CD4-positive, alpha-beta T cell treated with Interleukin-4 for 1 hour (primary cell): ENCODE data around the gene HIPK4.

Experiments
- DNase-seq, 2 donors: peaks; one replicate each; pipeline ENCODE4 v3.0.0-alpha.2; 2020 to 2022

Gene HIPK4

GRCh38 chr19:40365613-40366401 is 24.2 kb downstream of the HIPK4 start:
- peak; percentile 40 to 54 for DNase-seq

GRCh38 chr19:40365010-40365409 is 25.0 kb downstream of the HIPK4 start:
- DNase-seq = no peak

- peak in 1 of 2 donors; percentile 8 for DNase-seq
These were observed 26.9 kb downstream of the HIPK4 start for GRCh38 chr19:40363069-40363468.

- DNase-seq = no peak
These were observed 27.8 kb downstream of the HIPK4 start for GRCh38 chr19:40362160-40362559.

- DNase-seq = peak in 1 of 2 donors; percentile 18
These were observed 29.2 kb downstream of the HIPK4 start for GRCh38 chr19:40360708-40361241.

- no peak for DNase-seq
These were observed 29.8 kb downstream of the HIPK4 start for GRCh38 chr19:40360020-40360707.

GRCh38 chr19:40358773-40359172 is 31.2 kb downstream of the HIPK4 start:
- peak; percentile 9 to 60 for DNase-seq

GRCh38 chr19:40357640-40358039 is 32.3 kb downstream of the HIPK4 start:
- no peak for DNase-seq

GRCh38 chr19:40356681-40357595 is 33.0 kb downstream of the HIPK4 start:
- no peak for DNase-seq

GRCh38 chr19:40355975-40356680 is 33.9 kb downstream of the HIPK4 start:
- DNase-seq = no peak

GRCh38 chr19:40348961-40349507 is 40.9 kb downstream of the HIPK4 start:
- DNase-seq = peak in 1 of 2 donors; percentile 26

GRCh38 chr19:40348125-40348913 is 41.7 kb downstream of the HIPK4 start, which contains the start of the genes C19orf47 and PLD3:
C19orf47 (minus strand) TSS chr19:40348397; CDS start chr19:40341857, 6,540 bp downstream.
PLD3 (plus strand) TSS chr19:40348695; CDS start chr19:40366484, 17,789 bp downstream.
- DNase-seq = peak; percentile 99 to 100

- DNase-seq = no peak
These were observed 45.6 kb downstream of the HIPK4 start for GRCh38 chr19:40344422-40344821.

GRCh38 chr19:40342644-40343311 is 47.2 kb downstream of the HIPK4 start:
- DNase-seq = no peak

- no peak for DNase-seq
These were observed 48.1 kb downstream of the HIPK4 start for GRCh38 chr19:40341601-40342482.

GRCh38 chr19:40339018-40339728 is 50.8 kb downstream of the HIPK4 start:
- no peak for DNase-seq

- no peak for DNase-seq
These were observed 52.4 kb downstream of the HIPK4 start for GRCh38 chr19:40337594-40337993.

- DNase-seq = no peak
These were observed 52.9 kb downstream of the HIPK4 start for GRCh38 chr19:40337107-40337506.

- no peak for DNase-seq
These were observed 53.4 kb downstream of the HIPK4 start for GRCh38 chr19:40336601-40336900.
